GM21717 (cell line): ENCODE results near the gene SPR.

Source experiments
- ATAC-seq: cut with Tn5 transposase; IDR thresholded peaks from one replicate; pipeline ENCODE4 v1.9.1; 2021; ENCODE audit warnings: mild to moderate bottlenecking, moderate library complexity; ENCODE audit not compliant: unreplicated experiment

Gene SPR

GRCh38 chr2:72887032-72887739 lies at the start of gene SPR:
SPR (plus strand) TSS chr2:72887408; CDS start chr2:72887433, 25 bp downstream.
- ATAC-seq, result peak; percentile 89

- no peak for ATAC-seq
These were observed 47.1 kb upstream of the SPR start for GRCh38 chr2:72840066-72840465.

GRCh38 chr2:72841462-72842125 lies 45.6 kb upstream of the SPR start:
- no peak for ATAC-seq

- ATAC-seq, result no peak
These were observed 43.9 kb upstream of the SPR start for GRCh38 chr2:72843301-72843700.

- ATAC-seq, result peak; percentile 96
These were observed 40.8 kb upstream of the SPR start for GRCh38 chr2:72846171-72847095.

- no peak for ATAC-seq
These were observed 39.5 kb upstream of the SPR start for GRCh38 chr2:72847534-72848315.

- no peak for ATAC-seq
These were observed 38.6 kb upstream of the SPR start for GRCh38 chr2:72848436-72849137.

- no peak for ATAC-seq
These were observed 38.1 kb upstream of the SPR start for GRCh38 chr2:72849138-72849462.

- no peak for ATAC-seq
These were observed 35.9 kb upstream of the SPR start for GRCh38 chr2:72851333-72851732.

GRCh38 chr2:72859831-72860262 lies 27.4 kb upstream of the SPR start:
- ATAC-seq, result peak; percentile 49

GRCh38 chr2:72862239-72862988 lies 24.8 kb upstream of the SPR start:
- peak; percentile 89 for ATAC-seq

GRCh38 chr2:72863046-72863445 lies 24.2 kb upstream of the SPR start:
- ATAC-seq, result no peak

GRCh38 chr2:72864500-72864899 lies 22.7 kb upstream of the SPR start:
- peak; percentile 74 for ATAC-seq

- ATAC-seq, result no peak
These were observed 16.1 kb upstream of the SPR start for GRCh38 chr2:72871060-72871459.

- ATAC-seq, result no peak
These were observed 15.3 kb upstream of the SPR start for GRCh38 chr2:72871880-72872279.

- no peak for ATAC-seq
These were observed 3.7 kb upstream of the SPR start for GRCh38 chr2:72883356-72883962.

GRCh38 chr2:72886505-72887031 lies 640 bp upstream of the SPR start:
- ATAC-seq, result no peak

- peak; percentile 49 for ATAC-seq
These were observed 681 bp downstream of the SPR start for GRCh38 chr2:72887740-72888437.
